GM12864 (cell line): Measurements from ENCODE around the gene MDP1.
"Not testable (repeated sequence)": the region's sequence is repeated elsewhere in the genome, so short reads cannot be mapped to it uniquely, and the experiment has no call there.

ENCODE experiments used
- DNase-seq: peaks from one replicate; pipeline ENCODE4 v3.0.0-alpha.2; 2011; ENCODE audit warnings: low read depth
- H3K4me3 ChIP-seq: 2 replicates; pipeline ENCODE4 v1.5.1; 2011; ENCODE audit warnings: mild to moderate bottlenecking, low read depth, low read length, control low read depth
- CTCF ChIP-seq: IDR thresholded peaks from 2 replicates; pipeline ENCODE4 v1.5.1; 2011; ENCODE audit warnings: low read depth, mild to moderate bottlenecking, moderate library complexity, low read length, control low read depth, inconsistent platforms; ENCODE audit errors: missing control alignments

The MDP1 gene

GRCh38 chr14:24226473-24226872 lies 10.6 kb upstream of the MDP1 start:
- no peak for DNase-seq
- TF ChIP-seq CTCF, result no peak
- H3K4me3 ChIP-seq, result no peak overlapping the region

- TF ChIP-seq CTCF, result no peak
- H3K4me3 ChIP-seq, result no peak overlapping the region
- DNase-seq, result no peak
Measured at GRCh38 chr14:24224618-24225071, 8.8 kb upstream of the MDP1 start.

GRCh38 chr14:24222987-24223386 lies 7.1 kb upstream of the MDP1 start:
- DNase-seq, H3K4me3 ChIP-seq: not testable (repeated sequence)

- H3K4me3 ChIP-seq, result no peak overlapping the region
- TF ChIP-seq CTCF, result no peak
- no peak for DNase-seq
Measured at GRCh38 chr14:24219521-24219920, 3.7 kb upstream of the MDP1 start.

GRCh38 chr14:24219080-24219479 lies 3.2 kb upstream of the MDP1 start:
- H3K4me3 ChIP-seq, result no peak overlapping the region
- no peak for TF ChIP-seq CTCF
- no peak for DNase-seq

GRCh38 chr14:24216876-24217275 lies 1.0 kb upstream of the MDP1 start:
- H3K4me3 ChIP-seq, DNase-seq: not testable (repeated sequence)

- no peak for TF ChIP-seq CTCF
- peak overlapping the region; percentile 81 for H3K4me3 ChIP-seq
- DNase-seq, result no peak
Measured at GRCh38 chr14:24216345-24216699, 456 bp upstream of the MDP1 start.

- peak overlapping the region; percentile 86 for H3K4me3 ChIP-seq
- TF ChIP-seq CTCF, result peak; percentile 6
- no peak for DNase-seq
Measured at GRCh38 chr14:24213866-24214662, 1.8 kb downstream of the MDP1 start.
